SK-N-SH (cell line): ENCODE data around the gene ARL5B. TPM values are rescaled to one million over a fixed set of nuclear protein-coding genes. Genes with fewer than 3 reads are reported as not detected.

Experiments
- CTCF ChIA-PET: fragments of 300-600, 350-600 bp; formaldehyde crosslinking; extraction: SDS; loops from one replicate; lab custom pipeline; 2021; lab: Yijun Ruan, JAX
- POLR2A ChIA-PET: fragments of 350-600 bp; sonication (Branson Sonifier 250); formaldehyde crosslinking; extraction: SDS; loops from one replicate; lab custom pipeline; 2020; ENCODE audit warnings: antibody characterized with exemption, inconsistent platforms; lab: Yijun Ruan, JAX
- DNase-seq: peaks from one replicate; pipeline ENCODE4 v3.0.0; 2012
- H2AFZ ChIP-seq: fragments of 200-600 bp; sonication (generic); 2 replicates; pipeline ENCODE4 v1.8.1; 2016; ENCODE audit warnings: antibody characterized with exemption, mild to moderate bottlenecking, low read depth
- H3F3A ChIP-seq: fragments of 200-600 bp; sonication (generic); replicated peaks from 2 replicates; pipeline ENCODE3; 2016; ENCODE audit warnings: antibody characterized with exemption, mild to moderate bottlenecking; ENCODE audit not compliant: insufficient read depth
- H3K27ac ChIP-seq, 2 experiments: fragments of 200-500 bp in 1 of 2; fragments of 200-600 bp in 1 of 2; sonication (Bioruptor generic) in 1 of 2; sonication (generic), shearing (Covaris generic) in 1 of 2; 2 replicates each; pipeline versions ENCODE4 v1.5.1 to v1.6.1; 2014 to 2016; ENCODE audit warnings: low read depth in 2 of 2, inconsistent platforms in 1 of 2, low read length in 1 of 2, mild to moderate bottlenecking in 1 of 2, mixed read lengths in 1 of 2
- H3K27me3 ChIP-seq: fragments of 200-600 bp; sonication (generic), shearing (Covaris generic); 2 replicates; pipeline ENCODE4 v1.6.1; 2016; ENCODE audit warnings: mixed run types; ENCODE audit not compliant: insufficient read depth
- H3K36me3 ChIP-seq, 2 experiments: fragments of 200-500 bp in 1 of 2; fragments of 200-600 bp in 1 of 2; sonication (Bioruptor generic) in 1 of 2; sonication (generic) in 1 of 2; replicated peaks in 1 of 2; 2 replicates each; pipeline versions ENCODE3 to v1.5.1; 2014 to 2016; ENCODE audit warnings: low read length in 1 of 2, mild to moderate bottlenecking in 1 of 2; ENCODE audit not compliant: insufficient read depth in 2 of 2, control insufficient read depth in 1 of 2
- H3K4me1 ChIP-seq, 2 experiments: fragments of 200-500 bp in 1 of 2; fragments of 200-600 bp in 1 of 2; sonication (Bioruptor generic) in 1 of 2; sonication (generic), shearing (Covaris generic) in 1 of 2; 2 replicates each; pipeline versions ENCODE4 v1.5.1 to v1.6.1; 2014 to 2016; ENCODE audit warnings: low read depth in 1 of 2, low read length in 1 of 2, mixed run types in 1 of 2; ENCODE audit not compliant: insufficient read depth in 2 of 2, control insufficient read depth in 1 of 2
- H3K4me2 ChIP-seq: fragments of 200-600 bp; sonication (generic), shearing (Covaris generic); 2 replicates; pipeline ENCODE4 v1.6.1; 2017; ENCODE audit warnings: mixed run types
- H3K4me3 ChIP-seq, 2 experiments: fragments of 200-500 bp in 1 of 2; fragments of 200-600 bp in 1 of 2; sonication (Bioruptor generic) in 1 of 2; sonication (generic), shearing (Covaris generic) in 1 of 2; 2 replicates each; pipeline versions ENCODE4 v1.5.1 to v1.8.1; 2014 to 2016; ENCODE audit warnings: low read depth in 2 of 2, inconsistent platforms in 1 of 2, low read length in 1 of 2, mild to moderate bottlenecking in 1 of 2, mixed read lengths in 1 of 2, moderate library complexity in 1 of 2
- H3K79me2 ChIP-seq: fragments of 200-600 bp; sonication (generic); 2 replicates; pipeline ENCODE4 v1.8.1; 2017; ENCODE audit warnings: mild to moderate bottlenecking; ENCODE audit not compliant: insufficient read depth
- H3K9ac ChIP-seq: fragments of 200-600 bp; sonication (generic); 2 replicates; pipeline ENCODE4 v1.6.1; 2017; ENCODE audit warnings: mixed run types
- H3K9me2 ChIP-seq: fragments of 200-600 bp; sonication (generic); 2 replicates; pipeline ENCODE4 v1.6.1; 2017; ENCODE audit warnings: mixed run types
- H3K9me3 ChIP-seq: fragments of 200-600 bp; sonication (generic); 2 replicates; pipeline ENCODE4 v1.6.1; 2017; ENCODE audit warnings: mixed run types, mild to moderate bottlenecking, moderate library complexity
- H4K20me1 ChIP-seq: fragments of 200-600 bp; sonication (generic); 2 replicates; pipeline ENCODE4 v1.6.1; 2017; ENCODE audit warnings: mild to moderate bottlenecking, mixed run types; ENCODE audit not compliant: insufficient read depth
- CHD2 ChIP-seq: fragments of 150-350 bp; IDR thresholded peaks from 2 replicates; pipeline ENCODE4 v1.6.1; 2018; ENCODE audit warnings: low read length; ENCODE audit not compliant: partially characterized antibody
- CTCF ChIP-seq: fragments of 200-600 bp; sonication (generic); IDR thresholded peaks from 2 replicates; pipeline ENCODE4 v1.6.1; 2017; ENCODE audit warnings: antibody characterized with exemption, mild to moderate bottlenecking, moderate library complexity
- EP300 ChIP-seq, 2 experiments: IDR thresholded peaks; 2 replicates each; pipeline versions ENCODE4 v1.4.0 to v1.6.1; 2012; ENCODE audit warnings: borderline replicate concordance in 1 of 2, low read depth in 1 of 2, low read length in 1 of 2
- EZH2phosphoT487 ChIP-seq: fragments of 200-600 bp; sonication (generic); IDR thresholded peaks from 2 replicates; pipeline ENCODE4 v1.6.1; 2017; ENCODE audit warnings: low read depth, mixed run types, mild to moderate bottlenecking, antibody characterized with exemption, moderate library complexity, borderline replicate concordance
- FOXJ3 ChIP-seq: sonication (generic); formaldehyde crosslinking; IDR thresholded peaks from 2 replicates; pipeline ENCODE4 v1.5.1; 2020; ENCODE audit warnings: mild to moderate bottlenecking, missing genetic modification reagents
- FOXM1 ChIP-seq: IDR thresholded peaks from 2 replicates; pipeline ENCODE4 v1.4.0; 2012; ENCODE audit warnings: low read depth, mild to moderate bottlenecking
- JUND ChIP-seq: IDR thresholded peaks from 2 replicates; pipeline ENCODE4 v1.4.0; 2012
- MXI1 ChIP-seq: IDR thresholded peaks from 2 replicates; pipeline ENCODE4 v1.6.1; 2012; ENCODE audit warnings: mild to moderate bottlenecking, low read depth, low read length, improper control_type of control experiment
- NFIC ChIP-seq: IDR thresholded peaks from 2 replicates; pipeline ENCODE4 v1.4.0; 2012; ENCODE audit warnings: borderline replicate concordance
- RCOR1 ChIP-seq: fragments of 150-350 bp; IDR thresholded peaks from 2 replicates; pipeline ENCODE4 v1.6.1; 2017; ENCODE audit warnings: antibody characterized with exemption, low read length
- SIN3A ChIP-seq: IDR thresholded peaks from 2 replicates; pipeline ENCODE4 v1.6.1; 2012; ENCODE audit warnings: low read depth, mild to moderate bottlenecking, low read length, moderate library complexity, borderline replicate concordance
- USF1 ChIP-seq: IDR thresholded peaks from 2 replicates; pipeline ENCODE4 v1.4.0; 2012; ENCODE audit warnings: low read depth, borderline replicate concordance
- ZBTB33 ChIP-seq: IDR thresholded peaks from 2 replicates; pipeline ENCODE4 v1.4.0; 2012; ENCODE audit warnings: low read depth, borderline replicate concordance
- WGBS: methylation state at CpG from one replicate; pipeline ENCODE4 v1.1.6; 2017; ENCODE audit warnings: low lambda C conversion rate; 5-methylcytosine and 5-hydroxymethylcytosine counted together
- polyA plus RNA-seq, 3 experiments: library from polyadenylated mRNA; depleted of rRNA; stranded (reverse); fragments of >200 nt; gene quantifications; 2 replicates each; pipeline ENCODE4 v1.2.3, GENCODE V29; 2012
- TF ChIP-seq, protein P1 (sequence below): fragments of 150-350 bp; IDR thresholded peaks from 2 replicates; pipeline ENCODE4 v1.6.1; 2017; ENCODE audit warnings: antibody characterized with exemption, low read length, low read depth, borderline replicate concordance

ARL5B gene
- polyA plus RNA-seq, 1 of the 3 experiments (the other 2 are of a cell fraction): 4.9 TPM

GRCh38 chr10:18710201-18710653 is 51.0 kb downstream of the ARL5B start:
- no peak overlapping the region for H3K27ac ChIP-seq
- no peaks in the 10 kb centered on the region for H3K9me2 ChIP-seq
- no peaks in the 10 kb centered on the region for H3K79me2 ChIP-seq
- peaks cover 0 to 5% of the 10 kb centered on the region in 2 experiments; a peak in 2 of 4 replicates for H3K4me1 ChIP-seq
- no peaks in the 10 kb centered on the region for H4K20me1 ChIP-seq
- ChIA-PET POLR2A (no interaction called here), CTCF (interaction anchor here (0.7 kb wide), 1 partner anchor 477 kb away, joined by 3 read pairs; no protein-coding TSS in a partner anchor)
- DNase-seq: no peak
- no peaks in the 10 kb centered on the region for H3K27me3 ChIP-seq
- TF ChIP-seq CTCF: no peak
- no peak for TF ChIP-seq FOXJ3
- TF ChIP-seq NFIC: no peak
- TF ChIP-seq USF1: no peak
- TF ChIP-seq EZH2phosphoT487: no peak
- TF ChIP-seq RCOR1: no peak
- TF ChIP-seq CHD2: no peak
- TF ChIP-seq JUND: no peak
- TF ChIP-seq FOXM1: no peak
- TF ChIP-seq, protein P1, sequence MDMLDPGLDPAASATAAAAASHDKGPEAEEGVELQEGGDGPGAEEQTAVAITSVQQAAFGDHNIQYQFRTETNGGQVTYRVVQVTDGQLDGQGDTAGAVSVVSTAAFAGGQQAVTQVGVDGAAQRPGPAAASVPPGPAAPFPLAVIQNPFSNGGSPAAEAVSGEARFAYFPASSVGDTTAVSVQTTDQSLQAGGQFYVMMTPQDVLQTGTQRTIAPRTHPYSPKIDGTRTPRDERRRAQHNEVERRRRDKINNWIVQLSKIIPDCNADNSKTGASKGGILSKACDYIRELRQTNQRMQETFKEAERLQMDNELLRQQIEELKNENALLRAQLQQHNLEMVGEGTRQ: no peak
- no peak for TF ChIP-seq EP300 (IDR thresholded peaks at IDR 0.05; ENCODE audit: borderline replicate concordance in 1 of 2, low read depth in 1 of 2, low read length in 1 of 2)
- no peak for TF ChIP-seq ZBTB33
- TF ChIP-seq MXI1: no peak
- TF ChIP-seq SIN3A: no peak
- no peaks in the 10 kb centered on the region for H3K9me3 ChIP-seq
- no peak overlapping the region for H3K4me3 ChIP-seq
- H3K4me2 ChIP-seq: no peak overlapping the region
- H2AFZ ChIP-seq: no peak overlapping the region
- no peaks in the 10 kb centered on the region for H3K36me3 ChIP-seq
- peaks cover 4% of the 10 kb centered on the region for H3F3A ChIP-seq
- no peak overlapping the region for H3K9ac ChIP-seq
- WGBS: 88% methylated on average over 26 of the region's 31 CpGs
